Measurements from ENCODE around the gene ZC3H11A. TPM values are rescaled to one million over a fixed set of nuclear protein-coding genes. Genes with fewer than 3 reads are reported as not detected.

ZC3H11A gene
- total RNA-seq, 1 experiment from 2014 or later = 95.9 TPM

GRCh38 chr1:203805689-203806088, 10.3 kb downstream of the ZC3H11A start:
- H3K56ac ChIP-seq (ENCODE audit: insufficient read length, low read depth, low read length) = no peak overlapping the region
- H2BK12ac ChIP-seq (ENCODE audit: insufficient read length, low read depth, low read length) = no peak overlapping the region
- no peak overlapping the region for H4K5ac ChIP-seq (ENCODE audit: insufficient read length, low read depth, low read length)
- no peaks in the 10 kb centered on the region for H3K9me3 ChIP-seq (ENCODE audit: control insufficient read depth, low read depth, low read length)
- H3K4ac ChIP-seq (ENCODE audit: low read depth, low read length) = no peak overlapping the region
- H3K9ac ChIP-seq (ENCODE audit: extremely low read depth, insufficient read length, low read length) = no peak overlapping the region
- H2AFZ ChIP-seq (ENCODE audit: low read length) = no peak overlapping the region
- H3K4me2 ChIP-seq (ENCODE audit: insufficient read depth, insufficient read length, low read length) = no peak overlapping the region
- no peaks in the 10 kb centered on the region for H3K79me1 ChIP-seq (ENCODE audit: insufficient read depth, low read depth, low read length, poor library complexity, severe bottlenecking)
- no peak overlapping the region for H2AK5ac ChIP-seq (ENCODE audit: insufficient read length, low read length)
- no peak overlapping the region for H4K8ac ChIP-seq (replicated peaks; ENCODE audit: insufficient read length, low read depth, low read length)
- H2BK15ac ChIP-seq (ENCODE audit: low read depth, low read length) = no peak overlapping the region
- no peak overlapping the region for H2BK5ac ChIP-seq (ENCODE audit: insufficient read length, low read length)
- no peaks in the 10 kb centered on the region for H3K27me3 ChIP-seq (ENCODE audit: insufficient read depth, low read length)
- no peaks in the 10 kb centered on the region for H4K20me1 ChIP-seq (ENCODE audit: control insufficient read depth, insufficient read depth, insufficient read length)
- H3K4me1 Mint-ChIP-seq = peaks cover 3% of the 10 kb centered on the region in 2 experiments
- no peak overlapping the region for H2BK20ac ChIP-seq (ENCODE audit: low read depth, low read length, poor library complexity, severe bottlenecking)
- no peak overlapping the region for H3K14ac ChIP-seq (ENCODE audit: insufficient read depth, low read length)
- H3K27me3 Mint-ChIP-seq (ENCODE audit: low read depth) = no peaks in the 10 kb centered on the region
- no peak for TF ChIP-seq CTCF (conservative IDR thresholded peaks at IDR 0.05)
- no peak overlapping the region for H3K4me3 Mint-ChIP-seq
- H3K27ac Mint-ChIP-seq = no peak overlapping the region
- no peaks in the 10 kb centered on the region for H3K4me1 ChIP-seq (ENCODE audit: insufficient read depth, low read length)
- H3K9me3 Mint-ChIP-seq = no peaks in the 10 kb centered on the region
- peaks cover 29 to 63% (median 53%) of the 10 kb centered on the region in 3 experiments; a peak in 6 of 7 replicates for H3K36me3 Mint-ChIP-seq (ENCODE audit: insufficient read depth in 1 of 3, low read depth in 3 of 3)
- H2BK120ac ChIP-seq (ENCODE audit: low read depth, low read length, poor library complexity, severe bottlenecking) = no peak overlapping the region
- no peak overlapping the region for H4K91ac ChIP-seq (ENCODE audit: insufficient read length, low read depth, low read length)
- no CpG with 5 or more reads among the region's 7 CpGs for WGBS (ENCODE audit: extremely low coverage, insufficient read length, low lambda C conversion rate)
- no peaks in the 10 kb centered on the region for H3K23me2 ChIP-seq (ENCODE audit: insufficient read length, low read depth, low read length, poor library complexity, severe bottlenecking)
- H3K79me2 ChIP-seq (ENCODE audit: insufficient read depth, low read length) = peaks cover 6% of the 10 kb centered on the region; the same call in 1 of the 2 replicates
- DNase-seq = no peak
- H3K18ac ChIP-seq (ENCODE audit: insufficient read length, low read depth, low read length) = no peak overlapping the region
- no peak overlapping the region for H3T11ph ChIP-seq (ENCODE audit: low read length)
- H3K27ac ChIP-seq (ENCODE audit: insufficient read length, low read depth, low read length) = no peak overlapping the region
- no peak overlapping the region for H3K23ac ChIP-seq (ENCODE audit: insufficient read length, low read depth, low read length)

Data from H9 (cell line).